Naive thymus-derived CD4-positive, alpha-beta T cell (primary cell): ENCODE results near the gene PBX1. TPM values are rescaled to one million over a fixed set of nuclear protein-coding genes. Genes with fewer than 3 reads are reported as not detected.

Source experiments
- ATAC-seq: fragments of 150-1000 bp; cut with Tn5 transposase; 2 replicates; pipeline ENCODE4 v1.10.0; 2021; ENCODE audit warnings: mild to moderate bottlenecking, moderate library complexity
- CTCF ChIA-PET: fragments of 350-600 bp; sonication (Branson Sonifier 250); formaldehyde crosslinking; loops from one replicate; lab custom pipeline; 2021; ENCODE audit warnings: antibody characterized with exemption; lab: Charles Lee
- POLR2A ChIA-PET: fragments of 350-600 bp; sonication (Branson Sonifier 250); formaldehyde crosslinking; loops from one replicate; lab custom pipeline; 2021; ENCODE audit warnings: antibody characterized with exemption, inconsistent platforms; lab: Charles Lee
- DNase-seq, 9 donors: peaks; one replicate each; pipeline versions ENCODE4 v3.0.0 to v3.0.0-alpha.2; 2020 to 2022; ENCODE audit warnings: mixed read lengths in 1 of 9
- H3K27ac ChIP-seq: one replicate; pipeline ENCODE4 v1.7.0; 2013; ENCODE audit warnings: mild to moderate bottlenecking, low read depth, low read length, moderate library complexity
- H3K27me3 ChIP-seq, 2 donors: one replicate each; pipeline ENCODE4 v1.7.0; 2013; ENCODE audit warnings: low read length in 2 of 2, mild to moderate bottlenecking in 2 of 2, moderate library complexity in 2 of 2; ENCODE audit not compliant: control insufficient read depth in 2 of 2, insufficient read depth in 2 of 2
- H3K36me3 ChIP-seq, 3 experiments: 1 replicate in 2 of 3; 2 replicates in 1 of 3; pipeline ENCODE4 v1.7.0; 2013; ENCODE audit warnings: low read length in 3 of 3, mild to moderate bottlenecking in 3 of 3, moderate library complexity in 1 of 3; ENCODE audit not compliant: insufficient read depth in 3 of 3, control insufficient read depth in 2 of 3
- H3K4me1 ChIP-seq, 2 donors: one replicate each; pipeline ENCODE4 v1.7.0; 2013; ENCODE audit warnings: low read length in 2 of 2, mild to moderate bottlenecking in 2 of 2, moderate library complexity in 1 of 2; ENCODE audit not compliant: control insufficient read depth in 2 of 2, insufficient read depth in 2 of 2
- H3K4me3 ChIP-seq: 2 replicates; pipeline ENCODE4 v1.7.0; 2013; ENCODE audit warnings: mild to moderate bottlenecking, low read length
- H3K9me3 ChIP-seq, 3 experiments: 1 replicate in 2 of 3; 2 replicates in 1 of 3; pipeline ENCODE4 v1.7.0; 2013; ENCODE audit warnings: low read length in 3 of 3; ENCODE audit not compliant: control insufficient read depth in 2 of 3
- H3K27ac Mint-ChIP-seq, 9 donors: one replicate each; pipeline ENCODE4 v1.8.0; 2020 to 2022; ENCODE audit warnings: mixed read lengths in 9 of 9, mild to moderate bottlenecking in 8 of 9, moderate library complexity in 5 of 9, inconsistent platforms in 2 of 9
- H3K27me3 Mint-ChIP-seq, 5 donors: one replicate each; pipeline ENCODE4 v1.8.0; 2021 to 2022; ENCODE audit warnings: mixed read lengths in 5 of 5, mild to moderate bottlenecking in 1 of 5
- H3K36me3 Mint-ChIP-seq, 5 donors: one replicate each; pipeline ENCODE4 v1.8.0; 2020 to 2022; ENCODE audit warnings: mixed read lengths in 5 of 5, mild to moderate bottlenecking in 3 of 5, inconsistent platforms in 1 of 5
- H3K4me1 Mint-ChIP-seq, 7 donors: one replicate each; pipeline ENCODE4 v1.8.0; 2020 to 2022; ENCODE audit warnings: mixed read lengths in 7 of 7, mild to moderate bottlenecking in 3 of 7, inconsistent platforms in 1 of 7
- H3K4me3 Mint-ChIP-seq, 10 donors: one replicate each; pipeline ENCODE4 v1.8.0; 2020 to 2022; ENCODE audit warnings: mild to moderate bottlenecking in 10 of 10, mixed read lengths in 10 of 10, moderate library complexity in 6 of 10, inconsistent platforms in 2 of 10
- H3K9me3 Mint-ChIP-seq, 11 donors: one replicate each; pipeline ENCODE4 v1.8.0; 2020 to 2022; ENCODE audit warnings: mixed read lengths in 11 of 11, mild to moderate bottlenecking in 4 of 11, inconsistent platforms in 1 of 11, moderate library complexity in 1 of 11
- intact Hi-C, 2 donors: fragments of 100-400 bp; cut with micrococcal nuclease; formaldehyde crosslinking; loops; one replicate each; pipeline ENCODE4 v1.15.1; 2023
- polyA plus RNA-seq, 2 donors: library from polyadenylated mRNA; unstranded; fragments of 300-500 nt; fragmentation: Illumina TruSeq; gene quantifications; one replicate each; pipeline ENCODE4 v1.2.3, GENCODE V29; 2021
- total RNA-seq, 6 experiments: library from RNA in 5 of 6; stranded (reverse) in 5 of 6; gene quantifications; 1 replicate in 5 of 6; 2 replicates in 1 of 6; pipeline ENCODE4 v1.2.3 and lab custom pipeline; 2021 to 2026

The PBX1 gene
- total and polyA plus RNA-seq, 7 experiments from 2014 or later: 0.02 to 2.9 (median 1.7) TPM; not detected in 1

DNA sequence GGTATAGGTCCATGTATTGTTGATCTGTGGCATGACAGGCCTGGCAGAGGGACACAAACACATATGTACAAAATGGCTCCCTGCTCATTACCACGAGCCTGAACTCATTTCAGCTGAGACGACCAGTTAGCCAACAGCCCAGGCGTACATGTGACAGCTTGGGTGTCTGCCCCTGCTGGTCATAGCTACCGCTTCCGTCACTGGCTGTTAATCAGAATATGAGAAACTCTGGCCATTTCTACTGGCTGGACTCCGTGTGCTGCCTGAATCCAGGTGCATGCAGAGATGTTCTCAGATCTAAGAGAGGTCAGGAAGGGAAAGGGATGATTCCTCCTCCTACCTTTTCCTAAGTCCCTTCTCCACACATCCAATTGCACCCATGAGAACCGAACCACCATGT lies 144.5 kb downstream of the PBX1 start:
- H3K9me3 ChIP-seq: no peaks in the 10 kb centered on the region
- no peaks in the 10 kb centered on the region for H3K4me1 Mint-ChIP-seq
- POLR2A ChIA-PET: no interaction called here
- H3K27ac Mint-ChIP-seq: no peak overlapping the region
- intact Hi-C loops: no loop called here
- H3K27me3 Mint-ChIP-seq: peaks cover 0 to 5% (median 0%) of the 10 kb centered on the region in 5 donors
- H3K4me3 Mint-ChIP-seq: no peak overlapping the region
- no peaks in the 10 kb centered on the region for H3K27me3 ChIP-seq
- no peak for DNase-seq
- CTCF ChIA-PET: no interaction called here
- H3K9me3 Mint-ChIP-seq: peaks cover 0 to 4% (median 0%) of the 10 kb centered on the region in 11 donors
- H3K27ac ChIP-seq: no peak overlapping the region
- no peaks in the 10 kb centered on the region for H3K4me1 ChIP-seq
- H3K36me3 Mint-ChIP-seq: no peaks in the 10 kb centered on the region
- H3K36me3 ChIP-seq: no peaks in the 10 kb centered on the region
- no peak for ATAC-seq
- H3K4me3 ChIP-seq: no peak overlapping the region

DNA sequence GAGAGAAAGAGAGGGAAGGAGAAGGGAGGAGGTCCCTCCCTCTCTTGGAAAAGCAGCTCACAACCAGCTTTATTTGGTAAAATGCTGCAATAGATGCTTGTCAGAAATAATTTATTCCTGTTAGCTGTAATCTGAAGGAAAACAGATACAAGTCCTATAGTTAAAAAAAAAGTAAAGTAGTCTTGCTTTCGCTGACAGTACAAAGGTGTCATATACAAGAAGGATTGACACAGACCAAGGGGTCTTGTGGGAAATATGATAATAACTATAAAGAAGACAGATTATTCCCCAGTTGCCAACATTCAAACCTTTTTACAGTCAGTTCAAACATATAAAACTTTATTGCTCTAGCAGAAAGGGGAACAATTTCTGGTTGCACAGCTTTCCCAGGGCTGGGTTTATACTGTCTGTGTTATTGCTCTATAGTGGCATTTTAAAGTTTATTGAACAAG lies 145.0 kb downstream of the PBX1 start:
- Histone ChIP-seq H3K9me3 (no peaks in the 10 kb centered on the region), H3K27ac (no peak overlapping the region), H3K4me1 (no peaks in the 10 kb centered on the region), H3K27me3 (no peaks in the 10 kb centered on the region), H3K36me3 (no peaks in the 10 kb centered on the region), H3K4me3 (no peak overlapping the region)
- Mint-ChIP-seq H3K27me3 (peaks cover 0 to 5% (median 0%) of the 10 kb centered on the region in 5 donors), H3K36me3 (no peaks in the 10 kb centered on the region), H3K9me3 (peaks cover 0 to 4% (median 0%) of the 10 kb centered on the region in 11 donors), H3K4me1 (no peaks in the 10 kb centered on the region), H3K4me3 (no peak overlapping the region), H3K27ac (no peak overlapping the region)
- ATAC-seq: no peak
- intact Hi-C loops: no loop called here
- ChIA-PET CTCF (no interaction called here), POLR2A (no interaction called here)
- DNase-seq: no peak

DNA sequence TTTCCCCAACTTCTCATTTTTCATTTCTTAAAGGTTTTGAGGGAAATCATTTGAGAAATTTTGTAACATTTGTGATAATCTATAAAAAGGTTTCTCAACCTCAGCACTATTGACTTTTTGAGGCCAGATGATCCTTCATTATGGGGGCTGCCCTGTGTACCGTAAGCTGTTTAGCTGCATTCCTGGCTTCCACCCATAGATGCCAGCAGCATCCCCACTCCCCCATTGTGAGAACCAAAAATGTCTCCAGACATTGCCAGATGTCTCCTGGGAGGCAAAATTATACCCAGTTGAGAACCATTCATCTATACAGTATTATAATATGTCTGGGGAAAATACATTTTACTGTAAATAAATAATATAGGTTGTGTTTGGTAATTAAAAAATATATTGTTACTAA lies 146.0 kb downstream of the PBX1 start:
- no peak for ATAC-seq
- intact Hi-C loops: no loop called here
- H3K27ac ChIP-seq: no peak overlapping the region
- H3K27ac Mint-ChIP-seq: no peak overlapping the region
- no peaks in the 10 kb centered on the region for H3K27me3 ChIP-seq
- H3K4me3 ChIP-seq: no peak overlapping the region
- H3K9me3 Mint-ChIP-seq: peaks cover 0 to 7% (median 0%) of the 10 kb centered on the region in 11 donors
- H3K27me3 Mint-ChIP-seq: peaks cover 0 to 9% (median 0%) of the 10 kb centered on the region in 5 donors
- no peaks in the 10 kb centered on the region for H3K9me3 ChIP-seq
- no peak overlapping the region for H3K4me3 Mint-ChIP-seq
- CTCF ChIA-PET: no interaction called here
- no peak for DNase-seq
- no peaks in the 10 kb centered on the region for H3K4me1 ChIP-seq
- no peaks in the 10 kb centered on the region for H3K36me3 Mint-ChIP-seq
- POLR2A ChIA-PET: no interaction called here
- no peaks in the 10 kb centered on the region for H3K36me3 ChIP-seq
- H3K4me1 Mint-ChIP-seq: no peaks in the 10 kb centered on the region

DNA sequence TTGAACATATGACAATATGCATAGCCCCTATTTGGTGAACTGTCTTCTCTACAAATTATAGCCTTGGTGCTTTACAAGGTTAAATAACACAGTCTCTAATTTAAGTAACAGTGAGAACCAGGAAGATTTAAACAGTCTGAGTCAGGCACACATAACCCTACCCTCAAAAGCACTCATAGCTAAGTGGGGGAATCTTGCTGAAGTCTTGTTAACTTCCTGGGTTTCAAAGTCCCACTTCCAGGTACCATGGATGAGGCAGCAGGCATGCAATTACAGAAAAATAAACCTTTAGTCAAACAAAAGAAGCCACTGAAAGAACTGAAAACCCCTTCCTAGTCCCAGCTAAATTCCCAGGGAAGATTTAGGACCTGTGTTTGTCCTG lies 147.6 kb downstream of the PBX1 start:
- H3K9me3 Mint-ChIP-seq: peaks cover 0 to 4% (median 0%) of the 10 kb centered on the region in 11 donors
- H3K27me3 ChIP-seq: no peaks in the 10 kb centered on the region
- no peak for DNase-seq
- H3K4me3 ChIP-seq: no peak overlapping the region
- CTCF ChIA-PET: no interaction called here
- no peaks in the 10 kb centered on the region for H3K36me3 ChIP-seq
- no peaks in the 10 kb centered on the region for H3K36me3 Mint-ChIP-seq
- no peaks in the 10 kb centered on the region for H3K9me3 ChIP-seq
- peak overlapping the region in 1 of 9 donors; percentile 2 for H3K27ac Mint-ChIP-seq
- no peak overlapping the region for H3K27ac ChIP-seq
- no peaks in the 10 kb centered on the region for H3K4me1 ChIP-seq
- no peaks in the 10 kb centered on the region for H3K4me1 Mint-ChIP-seq
- ATAC-seq: no peak
- H3K27me3 Mint-ChIP-seq: peaks cover 0 to 9% (median 3%) of the 10 kb centered on the region in 5 donors
- POLR2A ChIA-PET: no interaction called here
- intact Hi-C loops: no loop called here
- H3K4me3 Mint-ChIP-seq: no peak overlapping the region

DNA sequence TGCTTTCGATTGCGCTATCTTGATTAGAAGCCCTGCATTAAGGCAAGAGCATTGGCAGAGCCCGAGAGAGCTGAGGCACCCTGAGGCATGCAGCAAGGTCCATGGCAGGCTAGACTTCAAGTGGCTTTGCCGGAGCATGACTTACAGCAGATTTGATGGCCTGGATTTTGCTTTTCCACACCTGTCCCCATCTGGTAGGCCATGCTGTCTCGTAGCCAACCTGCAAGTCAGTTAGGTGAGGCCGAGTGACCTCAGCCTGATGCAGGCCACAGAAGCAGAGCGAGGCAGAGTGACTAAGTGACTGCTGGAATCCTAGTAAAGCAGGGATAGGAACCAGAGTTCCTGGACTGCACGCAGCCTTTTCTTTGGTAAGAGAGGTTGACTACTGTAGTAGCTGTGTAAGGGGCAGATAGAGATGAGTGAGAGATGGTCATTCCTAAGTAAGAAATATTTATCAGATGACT lies 148.9 kb downstream of the PBX1 start:
- no peaks in the 10 kb centered on the region for H3K36me3 Mint-ChIP-seq
- no peaks in the 10 kb centered on the region for H3K4me1 Mint-ChIP-seq
- Histone ChIP-seq H3K4me3 (no peak overlapping the region), H3K27me3 (no peaks in the 10 kb centered on the region), H3K36me3 (no peaks in the 10 kb centered on the region), H3K27ac (no peak overlapping the region), H3K9me3 (no peaks in the 10 kb centered on the region), H3K4me1 (no peaks in the 10 kb centered on the region)
- CTCF ChIA-PET: no interaction called here
- peaks cover 0 to 4% (median 0%) of the 10 kb centered on the region in 11 donors for H3K9me3 Mint-ChIP-seq
- no peak overlapping the region for H3K27ac Mint-ChIP-seq
- DNase-seq: no peak
- intact Hi-C loops: no loop called here
- no peak for ATAC-seq
- no peak overlapping the region for H3K4me3 Mint-ChIP-seq
- H3K27me3 Mint-ChIP-seq: peaks cover 0 to 15% (median 6%) of the 10 kb centered on the region in 5 donors
- POLR2A ChIA-PET: no interaction called here

DNA sequence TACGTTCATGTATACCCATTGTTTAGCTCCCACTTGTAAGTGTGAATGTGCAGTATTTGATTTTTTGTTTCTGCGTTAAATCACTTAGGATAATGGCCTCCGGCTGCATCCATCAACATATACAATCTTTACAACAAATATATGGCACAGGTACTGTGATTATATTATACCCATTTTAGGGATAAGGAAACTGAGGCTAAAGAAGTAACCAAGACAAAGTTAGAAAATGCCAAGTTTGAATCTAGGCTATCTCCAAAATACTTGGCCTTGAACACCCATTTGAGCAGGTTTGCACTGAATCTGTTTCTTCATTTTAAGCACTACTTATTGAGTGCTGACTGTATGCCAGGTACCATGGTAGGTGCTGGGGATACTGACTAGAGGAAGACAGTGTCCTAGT lies 149.6 kb downstream of the PBX1 start:
- no peak for DNase-seq
- no peaks in the 10 kb centered on the region for H3K4me1 ChIP-seq
- Mint-ChIP-seq H3K9me3 (peaks cover 0 to 4% (median 0%) of the 10 kb centered on the region in 11 donors), H3K36me3 (no peaks in the 10 kb centered on the region), H3K4me3 (no peak overlapping the region), H3K4me1 (no peaks in the 10 kb centered on the region), H3K27ac (no peak overlapping the region), H3K27me3 (peaks cover 0 to 15% (median 6%) of the 10 kb centered on the region in 5 donors)
- H3K4me3 ChIP-seq: no peak overlapping the region
- no peaks in the 10 kb centered on the region for H3K9me3 ChIP-seq
- H3K36me3 ChIP-seq: no peaks in the 10 kb centered on the region
- intact Hi-C loops: no loop called here
- H3K27me3 ChIP-seq: no peaks in the 10 kb centered on the region
- ChIA-PET CTCF (no interaction called here), POLR2A (no interaction called here)
- no peak overlapping the region for H3K27ac ChIP-seq
- ATAC-seq: no peak

DNA sequence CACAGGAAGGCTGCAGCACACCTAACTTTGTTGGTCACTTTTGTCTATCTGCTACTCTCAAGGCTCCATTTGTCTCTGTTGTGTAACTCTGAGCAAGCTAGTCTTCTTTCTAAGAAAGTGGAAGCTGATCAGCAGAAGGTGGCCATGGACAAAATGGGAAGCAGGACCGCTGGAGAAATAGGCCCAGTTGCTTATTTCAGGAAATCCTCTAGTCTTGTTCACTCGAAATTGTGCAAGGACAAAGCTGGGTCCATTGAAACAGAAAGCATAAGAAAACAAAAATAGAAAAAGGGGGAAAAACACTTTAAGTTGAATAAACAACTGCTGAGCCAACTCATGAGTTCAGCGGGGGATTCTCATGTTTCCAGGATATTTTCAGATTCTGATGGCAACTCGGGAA lies 150.1 kb downstream of the PBX1 start:
- ChIA-PET CTCF (no interaction called here), POLR2A (no interaction called here)
- Mint-ChIP-seq H3K36me3 (no peaks in the 10 kb centered on the region), H3K4me1 (no peaks in the 10 kb centered on the region), H3K4me3 (no peak overlapping the region), H3K9me3 (peaks cover 0 to 4% (median 0%) of the 10 kb centered on the region in 11 donors), H3K27ac (no peak overlapping the region), H3K27me3 (peaks cover 0 to 15% (median 6%) of the 10 kb centered on the region in 5 donors)
- ATAC-seq (no peak), DNase-seq (no peak)
- H3K27me3 ChIP-seq: no peaks in the 10 kb centered on the region
- no peak overlapping the region for H3K4me3 ChIP-seq
- intact Hi-C loops: no loop called here
- H3K36me3 ChIP-seq: no peaks in the 10 kb centered on the region
- H3K4me1 ChIP-seq: no peaks in the 10 kb centered on the region
- H3K9me3 ChIP-seq: no peaks in the 10 kb centered on the region
- no peak overlapping the region for H3K27ac ChIP-seq
